ENCODE results near the gene MCM6. TPM values are rescaled to one million over a fixed set of nuclear protein-coding genes. Genes with fewer than 3 reads are reported as not detected.

Gene MCM6
- total and polyA plus RNA-seq, 5 donors from 2014 or later = 15.6 to 27.7 (median 18.3) TPM

DNA sequence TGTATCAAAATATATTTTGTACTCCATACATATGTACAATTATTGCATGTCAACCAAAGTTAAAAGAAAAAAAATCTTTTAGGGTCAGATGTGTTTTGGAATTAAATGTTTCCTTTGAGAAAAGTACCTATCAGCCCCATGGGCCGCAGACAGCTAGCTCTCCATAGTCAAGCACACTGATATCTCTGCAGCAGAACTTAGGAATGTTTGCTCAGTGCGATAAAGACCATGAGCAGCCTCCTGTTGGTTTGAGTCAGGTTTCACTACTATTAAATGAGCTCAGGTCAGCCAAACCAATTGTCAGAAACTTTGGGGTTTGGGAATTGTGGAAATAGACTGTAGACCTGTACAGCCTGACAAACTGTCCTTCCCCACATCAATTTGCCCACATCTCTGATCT lies 73.0 kb downstream of the MCM6 start:
- Mint-ChIP-seq H3K9me3 (peaks cover 0 to 12% (median 4%) of the 10 kb centered on the region in 7 donors), H3K4me3 (no peak overlapping the region), H3K36me3 (peaks cover 4% of the 10 kb centered on the region), H3K27me3 (no peaks in the 10 kb centered on the region), H3K4me1 (no peaks in the 10 kb centered on the region), H3K27ac (no peak overlapping the region)
- Histone ChIP-seq H3K4me1 (ENCODE audit: control insufficient read depth, insufficient read depth, low read length, poor library complexity, severe bottlenecking) (no peaks in the 10 kb centered on the region), H3K9me3 (ENCODE audit: control insufficient read depth in 2 of 2, low read length in 2 of 2) (peaks cover 7% of the 10 kb centered on the region in 2 experiments), H3K27ac (ENCODE audit: insufficient read depth, low read length, poor library complexity, severe bottlenecking) (no peak overlapping the region), H3K4me3 (ENCODE audit: low read depth, low read length) (no peak overlapping the region), H3K36me3 (ENCODE audit: control insufficient read depth, insufficient read depth, low read length) (no peaks in the 10 kb centered on the region), H3K27me3 (ENCODE audit: control insufficient read depth, insufficient read depth, low read length) (no peaks in the 10 kb centered on the region)
- ATAC-seq (ENCODE audit: low read depth in 2 of 2) (no peak), DNase-seq (no peak)

DNA sequence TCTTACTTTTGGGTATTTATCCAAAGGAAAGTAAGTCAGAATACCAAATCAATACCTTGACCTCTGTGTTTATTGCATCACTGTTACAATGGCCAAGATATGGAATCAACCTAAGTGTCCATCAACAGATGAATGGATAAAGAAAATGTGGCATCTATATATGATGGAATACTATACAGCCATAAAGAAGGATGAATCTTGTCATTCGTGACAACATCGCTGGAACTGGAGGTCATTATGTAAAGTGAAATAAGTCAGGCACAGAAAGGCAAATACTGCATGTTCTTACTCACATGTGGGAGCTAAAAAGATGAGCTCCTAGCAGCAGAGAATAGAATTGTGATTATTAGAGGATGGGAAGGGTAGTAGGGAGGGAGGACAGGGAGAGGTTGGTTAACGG lies 73.9 kb downstream of the MCM6 start:
- peaks cover 0 to 3% (median 2%) of the 10 kb centered on the region in 4 donors for H3K4me1 Mint-ChIP-seq

DNA sequence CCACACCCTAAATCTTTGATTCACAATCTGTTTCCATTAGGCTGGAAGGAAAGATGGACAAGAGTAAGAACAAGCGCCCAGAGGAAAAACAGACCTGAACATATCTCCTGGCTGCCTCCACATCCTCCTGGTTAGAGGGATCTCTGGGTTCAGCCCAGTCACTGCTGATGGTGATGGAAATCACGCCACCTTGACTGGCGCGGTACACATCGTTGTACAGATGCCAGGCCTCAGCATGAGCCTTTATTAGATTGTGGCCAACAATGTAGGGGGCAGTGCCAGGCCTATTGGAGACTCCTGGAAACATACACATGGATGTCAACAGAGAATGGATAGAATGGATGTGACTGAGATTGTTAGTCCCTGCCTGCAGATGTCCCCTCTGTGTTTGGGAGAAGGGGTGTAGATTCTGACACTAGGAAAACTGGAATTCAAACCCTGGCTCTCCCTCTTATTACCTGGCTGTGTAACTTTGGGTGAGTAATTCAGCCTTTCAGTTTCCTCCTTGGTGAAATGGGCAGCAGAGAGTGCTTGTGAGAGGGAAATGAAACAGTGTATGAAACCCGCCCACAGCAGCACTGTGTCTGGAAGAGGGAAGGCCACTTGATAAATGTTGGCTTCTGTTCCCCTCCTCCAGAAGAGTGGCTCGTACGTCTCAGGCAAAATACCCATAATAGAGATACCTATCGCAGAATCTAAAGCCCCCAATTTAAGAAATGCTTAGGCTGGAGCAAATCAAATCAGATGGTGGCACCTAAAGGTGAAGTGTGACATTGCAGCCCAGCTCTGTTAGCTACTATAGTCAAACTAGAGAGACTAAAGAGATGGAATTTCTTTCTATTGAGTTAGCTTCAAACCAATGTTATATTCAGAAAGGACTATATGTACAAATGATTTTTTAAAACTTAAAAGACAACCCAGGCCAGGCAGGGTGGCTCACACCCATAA lies 75.5 kb downstream of the MCM6 start:
- H3K9me3 ChIP-seq (ENCODE audit: control insufficient read depth in 2 of 2, low read length in 2 of 2) = peaks cover 7% of the 10 kb centered on the region in 2 experiments
- Mint-ChIP-seq H3K27ac (no peak overlapping the region), H3K9me3 (peaks cover 0 to 12% (median 4%) of the 10 kb centered on the region in 7 donors), H3K4me3 (no peak overlapping the region), H3K4me1 (peaks cover 0 to 4% (median 4%) of the 10 kb centered on the region in 4 donors), H3K27me3 (no peaks in the 10 kb centered on the region), H3K36me3 (peaks cover 4% of the 10 kb centered on the region)
- ATAC-seq (ENCODE audit: low read depth in 2 of 2) (no peak), DNase-seq (no peak)
- H3K27me3 ChIP-seq (ENCODE audit: control insufficient read depth, insufficient read depth, low read length) = no peaks in the 10 kb centered on the region
- H3K27ac ChIP-seq (ENCODE audit: insufficient read depth, low read length, poor library complexity, severe bottlenecking) = no peak overlapping the region
- H3K36me3 ChIP-seq (ENCODE audit: control insufficient read depth, insufficient read depth, low read length) = no peaks in the 10 kb centered on the region
- no peaks in the 10 kb centered on the region for H3K4me1 ChIP-seq (ENCODE audit: control insufficient read depth, insufficient read depth, low read length, poor library complexity, severe bottlenecking)
- H3K4me3 ChIP-seq (ENCODE audit: low read depth, low read length) = no peak overlapping the region

More for the DNA sequence above, 73.9 kb downstream of the MCM6 start:
- Histone ChIP-seq H3K36me3 (ENCODE audit: control insufficient read depth, insufficient read depth, low read length) (no peaks in the 10 kb centered on the region), H3K9me3 (ENCODE audit: control insufficient read depth in 2 of 2, low read length in 2 of 2) (peaks cover 7% of the 10 kb centered on the region in 2 experiments), H3K4me1 (ENCODE audit: control insufficient read depth, insufficient read depth, low read length, poor library complexity, severe bottlenecking) (no peaks in the 10 kb centered on the region), H3K4me3 (ENCODE audit: low read depth, low read length) (no peak overlapping the region), H3K27me3 (ENCODE audit: control insufficient read depth, insufficient read depth, low read length) (no peaks in the 10 kb centered on the region), H3K27ac (ENCODE audit: insufficient read depth, low read length, poor library complexity, severe bottlenecking) (no peak overlapping the region)
- Mint-ChIP-seq H3K27me3 (no peaks in the 10 kb centered on the region), H3K9me3 (peaks cover 0 to 12% (median 4%) of the 10 kb centered on the region in 7 donors), H3K27ac (no peak overlapping the region), H3K36me3 (peaks cover 4% of the 10 kb centered on the region), H3K4me3 (no peak overlapping the region)
- no peak for DNase-seq
- no peak for ATAC-seq (ENCODE audit: low read depth in 2 of 2)

DNA sequence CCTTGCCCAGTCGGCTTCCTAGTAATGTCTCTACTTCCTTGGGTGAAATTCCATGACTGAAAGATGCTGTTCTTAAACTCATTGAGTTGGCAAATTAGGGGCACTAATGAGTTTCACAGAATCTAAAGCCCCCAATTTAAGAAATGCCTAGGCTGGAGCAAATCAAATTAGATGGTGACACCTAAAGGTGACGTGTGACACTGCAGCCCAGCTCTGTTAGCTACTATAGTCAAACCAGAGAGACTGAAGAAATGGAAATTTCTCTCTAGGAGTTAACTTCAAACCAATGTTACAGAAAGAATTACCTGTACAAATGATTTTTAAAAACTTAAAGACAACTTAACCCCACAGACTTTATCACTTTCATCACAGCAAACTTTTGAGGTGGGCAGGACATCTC lies 76.5 kb downstream of the MCM6 start:
- Mint-ChIP-seq H3K27ac (no peak overlapping the region), H3K9me3 (peaks cover 0 to 12% (median 4%) of the 10 kb centered on the region in 7 donors), H3K27me3 (no peaks in the 10 kb centered on the region), H3K4me3 (no peak overlapping the region), H3K36me3 (peaks cover 4% of the 10 kb centered on the region), H3K4me1 (peaks cover 0 to 10% (median 9%) of the 10 kb centered on the region in 4 donors)
- Histone ChIP-seq H3K27me3 (ENCODE audit: control insufficient read depth, insufficient read depth, low read length) (no peaks in the 10 kb centered on the region), H3K27ac (ENCODE audit: insufficient read depth, low read length, poor library complexity, severe bottlenecking) (no peak overlapping the region), H3K4me1 (ENCODE audit: control insufficient read depth, insufficient read depth, low read length, poor library complexity, severe bottlenecking) (no peaks in the 10 kb centered on the region), H3K9me3 (ENCODE audit: control insufficient read depth in 2 of 2, low read length in 2 of 2) (peaks cover 7% of the 10 kb centered on the region in 2 experiments), H3K36me3 (ENCODE audit: control insufficient read depth, insufficient read depth, low read length) (no peaks in the 10 kb centered on the region), H3K4me3 (ENCODE audit: low read depth, low read length) (no peak overlapping the region)
- DNase-seq (no peak), ATAC-seq (ENCODE audit: low read depth in 2 of 2) (no peak)

DNA sequence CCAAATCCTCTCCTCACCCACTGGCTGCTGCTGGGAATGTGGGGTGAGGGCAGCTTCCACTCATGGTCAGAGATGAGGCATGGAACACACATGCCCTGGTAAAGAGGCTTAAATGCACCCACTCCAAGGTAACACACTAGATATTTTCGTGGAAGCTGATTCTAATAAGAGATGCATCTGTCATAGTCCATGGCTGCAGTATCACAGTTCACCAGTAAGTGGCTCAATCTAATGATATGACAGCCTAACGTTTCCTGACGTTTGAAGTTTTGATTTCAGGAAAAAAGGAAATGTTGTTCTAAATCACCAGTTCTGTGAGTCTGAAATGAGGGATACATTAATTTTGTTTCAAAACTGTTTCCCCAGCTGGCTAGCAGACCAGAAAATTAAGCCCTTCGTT lies 77.5 kb downstream of the MCM6 start:
- H3K27me3 Mint-ChIP-seq = no peaks in the 10 kb centered on the region
- no peak overlapping the region for H3K27ac ChIP-seq (ENCODE audit: insufficient read depth, low read length, poor library complexity, severe bottlenecking)
- peaks cover 4% of the 10 kb centered on the region for H3K36me3 Mint-ChIP-seq
- H3K4me1 Mint-ChIP-seq = peaks cover 0 to 13% (median 12%) of the 10 kb centered on the region in 4 donors
- H3K4me3 Mint-ChIP-seq = no peak overlapping the region
- H3K4me3 ChIP-seq (ENCODE audit: low read depth, low read length) = no peak overlapping the region
- DNase-seq = no peak
- H3K36me3 ChIP-seq (ENCODE audit: control insufficient read depth, insufficient read depth, low read length) = no peaks in the 10 kb centered on the region
- no peak overlapping the region for H3K27ac Mint-ChIP-seq
- peaks cover 7% of the 10 kb centered on the region in 2 experiments for H3K9me3 ChIP-seq (ENCODE audit: control insufficient read depth in 2 of 2, low read length in 2 of 2)
- H3K4me1 ChIP-seq (ENCODE audit: control insufficient read depth, insufficient read depth, low read length, poor library complexity, severe bottlenecking) = no peaks in the 10 kb centered on the region
- H3K27me3 ChIP-seq (ENCODE audit: control insufficient read depth, insufficient read depth, low read length) = no peaks in the 10 kb centered on the region
- no peak for ATAC-seq (ENCODE audit: low read depth in 2 of 2)
- H3K9me3 Mint-ChIP-seq = peaks cover 0 to 12% (median 3%) of the 10 kb centered on the region in 7 donors

DNA sequence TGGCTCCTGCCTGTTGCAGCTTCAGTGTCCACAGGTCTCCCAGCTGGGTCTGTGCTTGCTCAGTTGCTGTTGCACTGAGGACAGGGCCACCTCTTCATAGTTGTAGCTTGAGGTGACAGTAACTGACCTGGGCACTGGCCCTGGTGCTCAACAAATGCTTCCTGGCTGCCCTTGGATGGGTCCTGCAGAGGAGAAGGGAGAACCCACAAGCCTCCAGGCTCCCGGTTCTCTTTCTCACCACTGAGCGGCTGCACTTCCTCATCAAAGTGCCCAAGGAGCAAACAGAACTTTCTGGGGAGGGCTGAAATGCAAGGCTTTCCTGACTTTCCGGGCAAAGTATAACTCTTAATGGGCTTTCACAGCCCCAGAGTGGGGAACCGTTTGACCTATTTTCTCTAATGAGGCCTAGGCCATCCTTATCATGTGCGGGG lies 78.0 kb downstream of the MCM6 start:
- H3K4me1 ChIP-seq (ENCODE audit: control insufficient read depth, insufficient read depth, low read length, poor library complexity, severe bottlenecking) = no peaks in the 10 kb centered on the region
- H3K4me3 Mint-ChIP-seq = no peak overlapping the region
- H3K9me3 ChIP-seq (ENCODE audit: control insufficient read depth in 2 of 2, low read length in 2 of 2) = peaks cover 7% of the 10 kb centered on the region in 2 experiments

DNA sequence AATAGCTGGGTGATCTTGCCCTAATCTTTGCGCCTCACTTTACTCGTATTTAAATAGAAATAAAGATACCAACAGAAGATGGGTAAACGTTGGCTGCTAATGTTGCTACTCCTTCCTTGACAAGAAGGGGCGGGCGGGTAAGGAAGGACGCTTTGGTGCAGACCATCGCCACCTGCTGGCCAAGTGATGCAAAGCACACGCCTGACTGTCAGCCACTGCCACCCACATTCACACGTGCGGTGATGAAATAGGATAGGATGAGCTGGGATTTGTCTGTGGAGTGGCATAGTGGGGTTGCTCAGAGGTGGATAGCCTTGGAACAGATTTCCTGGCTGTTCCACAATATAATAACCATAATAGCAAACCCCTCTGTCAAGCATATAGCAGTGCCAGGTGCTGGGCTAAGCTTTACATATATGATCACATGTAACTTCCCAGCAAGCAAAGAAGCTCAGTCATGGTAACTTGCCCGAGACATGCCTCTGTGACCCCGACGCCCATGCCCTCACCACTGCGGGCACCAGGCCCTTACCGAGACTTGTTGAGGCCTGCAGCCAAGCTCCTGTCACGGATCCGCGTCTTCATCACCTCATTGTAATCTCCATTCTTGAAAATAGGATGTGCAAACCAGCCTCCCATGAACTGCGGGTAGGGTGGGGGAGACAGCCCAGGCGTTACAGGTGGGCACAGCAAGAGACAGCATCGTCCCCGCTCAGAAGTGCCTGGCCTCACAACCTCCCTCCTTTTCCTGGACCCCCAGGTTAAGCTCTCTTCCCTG lies 78.6 kb downstream of the MCM6 start:
- H3K9me3 ChIP-seq (ENCODE audit: control insufficient read depth in 2 of 2, low read length in 2 of 2) = peaks cover 7% of the 10 kb centered on the region in 2 experiments
- H3K4me1 ChIP-seq (ENCODE audit: control insufficient read depth, insufficient read depth, low read length, poor library complexity, severe bottlenecking) = no peaks in the 10 kb centered on the region
- H3K4me1 Mint-ChIP-seq = peaks cover 4 to 13% (median 12%) of the 10 kb centered on the region in 4 donors
- H3K4me3 Mint-ChIP-seq = no peak overlapping the region
- no peaks in the 10 kb centered on the region for H3K27me3 Mint-ChIP-seq
- peak overlapping the region in 1 of 3 donors; percentile 2 for H3K27ac Mint-ChIP-seq
- H3K27ac ChIP-seq (ENCODE audit: insufficient read depth, low read length, poor library complexity, severe bottlenecking) = no peak overlapping the region
- H3K36me3 ChIP-seq (ENCODE audit: control insufficient read depth, insufficient read depth, low read length) = no peaks in the 10 kb centered on the region
- ATAC-seq (ENCODE audit: low read depth in 2 of 2) (peak; percentile 85 to 86), DNase-seq (peak; percentile 53 to 83 (median 71))
- H3K4me3 ChIP-seq (ENCODE audit: low read depth, low read length) = no peak overlapping the region
- H3K36me3 Mint-ChIP-seq = peaks cover 4% of the 10 kb centered on the region
- no peaks in the 10 kb centered on the region for H3K27me3 ChIP-seq (ENCODE audit: control insufficient read depth, insufficient read depth, low read length)
- H3K9me3 Mint-ChIP-seq = peaks cover 0 to 12% (median 3%) of the 10 kb centered on the region in 7 donors

More for the DNA sequence above, 78.0 kb downstream of the MCM6 start:
- Mint-ChIP-seq H3K4me1 (peaks cover 4 to 13% (median 12%) of the 10 kb centered on the region in 4 donors), H3K27me3 (no peaks in the 10 kb centered on the region), H3K27ac (no peak overlapping the region), H3K9me3 (peaks cover 0 to 12% (median 3%) of the 10 kb centered on the region in 7 donors), H3K36me3 (peaks cover 4% of the 10 kb centered on the region)
- H3K4me3 ChIP-seq (ENCODE audit: low read depth, low read length) = no peak overlapping the region
- H3K27ac ChIP-seq (ENCODE audit: insufficient read depth, low read length, poor library complexity, severe bottlenecking) = no peak overlapping the region
- no peaks in the 10 kb centered on the region for H3K36me3 ChIP-seq (ENCODE audit: control insufficient read depth, insufficient read depth, low read length)
- ATAC-seq (ENCODE audit: low read depth in 2 of 2) = no peak
- DNase-seq = no peak
- no peaks in the 10 kb centered on the region for H3K27me3 ChIP-seq (ENCODE audit: control insufficient read depth, insufficient read depth, low read length)

All from CD4-positive, CD25-positive, alpha-beta regulatory T cell (primary cell).